IPS DF 19.7 (cell line): ENCODE data around the gene RO60.

Experiments
- DNase-seq: peaks from one replicate; pipeline ENCODE4 v3.0.0-alpha.2; 2013; ENCODE audit warnings: low read depth, low spot score

RO60 gene

DNA sequence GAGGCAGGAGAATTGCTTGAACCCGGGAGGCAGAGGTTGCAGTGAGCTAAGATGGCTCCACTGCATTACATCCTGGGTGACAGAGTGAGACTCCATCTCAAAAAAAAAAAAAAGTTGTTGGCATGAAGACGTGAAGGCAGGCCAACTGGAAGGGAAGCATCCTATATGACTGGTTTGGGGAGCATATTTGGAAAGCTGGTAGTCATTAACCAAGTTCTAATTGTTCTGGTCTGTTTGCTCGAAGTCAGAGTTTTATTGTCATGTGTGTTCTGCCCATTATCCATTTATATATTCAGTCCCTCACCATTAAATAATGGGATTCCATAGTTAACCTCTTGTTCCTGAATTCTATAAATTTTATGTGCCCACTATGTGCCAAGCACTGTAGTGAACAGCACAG is 49.1 kb downstream of the RO60 start:
- DNase-seq = no peak
